GM21619 (cell line): ENCODE results near the gene PAIP1.
"Not testable (repeated sequence)": the region's sequence is repeated elsewhere in the genome, so short reads cannot be mapped to it uniquely, and the experiment has no call there.

Experiments used
- ATAC-seq: cut with Tn5 transposase; IDR thresholded peaks from one replicate; pipeline ENCODE4 v1.9.1; 2021; ENCODE audit not compliant: unreplicated experiment

PAIP1 gene, protein sequence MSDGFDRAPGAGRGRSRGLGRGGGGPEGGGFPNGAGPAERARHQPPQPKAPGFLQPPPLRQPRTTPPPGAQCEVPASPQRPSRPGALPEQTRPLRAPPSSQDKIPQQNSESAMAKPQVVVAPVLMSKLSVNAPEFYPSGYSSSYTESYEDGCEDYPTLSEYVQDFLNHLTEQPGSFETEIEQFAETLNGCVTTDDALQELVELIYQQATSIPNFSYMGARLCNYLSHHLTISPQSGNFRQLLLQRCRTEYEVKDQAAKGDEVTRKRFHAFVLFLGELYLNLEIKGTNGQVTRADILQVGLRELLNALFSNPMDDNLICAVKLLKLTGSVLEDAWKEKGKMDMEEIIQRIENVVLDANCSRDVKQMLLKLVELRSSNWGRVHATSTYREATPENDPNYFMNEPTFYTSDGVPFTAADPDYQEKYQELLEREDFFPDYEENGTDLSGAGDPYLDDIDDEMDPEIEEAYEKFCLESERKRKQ

DNA sequence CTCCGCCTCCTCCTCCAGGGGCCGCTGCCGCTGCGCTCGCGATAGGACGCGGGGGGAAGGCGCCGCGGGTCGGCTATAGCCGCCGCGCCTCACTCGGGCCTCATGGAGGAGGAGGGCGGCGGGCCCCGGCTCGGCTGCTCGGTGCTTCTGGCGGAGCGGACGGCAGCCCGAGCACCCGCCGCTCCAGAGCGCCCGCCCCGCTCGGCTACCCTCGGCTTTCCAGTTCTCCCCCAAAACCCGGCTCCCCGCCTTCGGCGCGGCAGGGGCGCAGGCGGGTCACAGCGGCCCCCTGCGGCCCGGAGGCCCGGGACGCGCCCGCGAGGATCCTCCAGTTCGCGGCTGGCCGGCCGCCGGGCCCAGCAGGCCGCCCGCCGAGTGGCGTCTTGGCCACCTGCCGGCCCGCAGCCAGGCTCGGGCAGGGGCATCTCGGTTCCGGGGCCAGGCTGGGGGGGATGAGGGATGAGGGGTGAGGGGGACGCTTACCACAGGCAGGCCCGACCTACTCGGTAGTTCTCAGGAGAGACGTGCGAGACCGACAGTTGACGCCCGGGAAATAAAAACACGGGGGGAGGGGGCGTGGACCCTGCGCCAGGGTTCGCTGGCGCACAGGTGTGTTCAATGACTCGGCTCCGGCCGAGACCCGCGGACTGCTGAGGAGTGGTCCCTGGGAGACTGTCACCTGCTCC lies at the start of gene PAIP1:
Gene PAIP1 (minus strand): TSS at position 221 of the 686 bp plus-strand sequence. CDS start 231 bp downstream, outside the sequence.
- peak; percentile 73 for ATAC-seq

DNA sequence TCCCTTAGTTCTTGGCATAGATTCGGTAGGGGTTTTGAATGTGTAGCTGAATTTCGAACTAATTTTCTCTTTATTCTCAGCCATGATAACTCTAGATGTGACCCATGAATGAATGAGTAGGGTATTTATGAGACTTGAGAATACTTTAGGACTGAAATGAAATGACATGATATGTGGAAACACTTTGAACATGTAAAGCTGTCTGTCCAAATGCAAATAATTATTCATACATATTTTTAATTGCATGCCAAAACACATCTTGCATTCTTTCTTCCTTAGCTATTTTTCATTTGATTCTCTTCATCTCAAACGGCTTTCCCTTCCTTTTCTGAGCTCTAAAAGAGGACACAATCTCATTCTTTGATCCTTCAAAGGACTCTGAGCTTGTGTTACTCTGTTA lies 49.5 kb upstream of the PAIP1 start:
- ATAC-seq: no peak

DNA sequence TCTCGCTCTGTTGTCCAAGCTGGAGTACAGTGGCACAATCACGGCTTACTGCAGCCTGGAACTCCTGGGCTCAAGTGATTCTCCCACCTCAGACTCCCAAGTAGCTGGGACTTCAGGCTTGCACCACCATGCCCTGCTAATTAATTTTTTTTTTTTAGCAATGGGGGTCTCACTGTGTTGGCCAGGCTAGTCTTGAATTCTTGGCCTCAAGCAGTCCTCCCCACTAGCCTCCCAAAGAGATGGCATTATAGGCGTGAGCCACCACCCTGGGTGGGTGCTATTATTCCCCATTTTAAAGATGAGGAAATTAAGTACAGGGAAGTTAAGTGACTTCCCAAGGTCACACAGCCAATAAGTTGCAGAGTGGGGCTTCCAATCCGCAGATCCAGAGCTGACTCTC lies 47.8 kb upstream of the PAIP1 start:
- no peak for ATAC-seq

DNA sequence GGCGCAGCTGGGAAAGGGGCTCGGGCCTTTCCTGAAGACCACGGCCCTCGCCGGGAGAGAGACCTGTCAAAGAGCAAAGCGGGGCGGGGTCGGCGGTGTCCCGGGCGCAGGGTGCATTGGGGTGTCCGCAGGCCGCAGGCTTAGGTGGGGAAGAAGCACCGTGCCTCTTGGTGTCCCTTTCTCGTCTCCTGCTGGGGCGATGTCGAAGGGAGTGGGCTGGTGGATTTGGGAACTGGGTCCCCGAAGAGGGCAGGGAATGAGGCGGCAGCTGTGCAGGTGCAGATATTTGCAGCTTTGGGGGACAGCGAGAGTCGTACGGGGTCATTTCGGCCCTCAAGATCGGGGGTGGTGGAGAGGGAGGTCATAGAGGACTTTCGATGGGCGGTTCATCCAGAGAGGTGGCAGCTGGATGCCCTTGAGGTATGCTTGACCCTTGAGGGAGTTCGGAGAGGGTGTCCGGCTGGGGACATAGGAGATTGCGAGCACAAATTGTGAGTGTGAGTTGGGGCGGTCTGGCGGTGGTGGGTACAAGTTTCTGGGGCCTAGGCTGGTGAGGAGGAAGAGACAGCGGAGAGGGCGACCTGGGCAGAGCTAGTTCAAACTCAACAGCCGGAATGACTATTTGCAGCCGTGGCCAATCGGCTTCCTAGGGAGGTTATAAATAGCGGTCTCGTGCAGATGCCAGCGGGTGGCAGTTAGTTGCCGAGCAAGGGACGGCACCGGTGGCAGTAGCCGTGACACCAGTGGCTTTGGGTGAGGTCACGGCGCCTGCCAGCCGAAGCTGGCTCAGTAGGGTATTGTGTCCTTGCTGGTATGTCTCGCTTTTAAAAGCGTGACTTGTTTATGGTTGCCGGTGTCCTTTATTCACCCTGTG lies 46.7 kb upstream of the PAIP1 start:
- peak; percentile 51 for ATAC-seq

DNA sequence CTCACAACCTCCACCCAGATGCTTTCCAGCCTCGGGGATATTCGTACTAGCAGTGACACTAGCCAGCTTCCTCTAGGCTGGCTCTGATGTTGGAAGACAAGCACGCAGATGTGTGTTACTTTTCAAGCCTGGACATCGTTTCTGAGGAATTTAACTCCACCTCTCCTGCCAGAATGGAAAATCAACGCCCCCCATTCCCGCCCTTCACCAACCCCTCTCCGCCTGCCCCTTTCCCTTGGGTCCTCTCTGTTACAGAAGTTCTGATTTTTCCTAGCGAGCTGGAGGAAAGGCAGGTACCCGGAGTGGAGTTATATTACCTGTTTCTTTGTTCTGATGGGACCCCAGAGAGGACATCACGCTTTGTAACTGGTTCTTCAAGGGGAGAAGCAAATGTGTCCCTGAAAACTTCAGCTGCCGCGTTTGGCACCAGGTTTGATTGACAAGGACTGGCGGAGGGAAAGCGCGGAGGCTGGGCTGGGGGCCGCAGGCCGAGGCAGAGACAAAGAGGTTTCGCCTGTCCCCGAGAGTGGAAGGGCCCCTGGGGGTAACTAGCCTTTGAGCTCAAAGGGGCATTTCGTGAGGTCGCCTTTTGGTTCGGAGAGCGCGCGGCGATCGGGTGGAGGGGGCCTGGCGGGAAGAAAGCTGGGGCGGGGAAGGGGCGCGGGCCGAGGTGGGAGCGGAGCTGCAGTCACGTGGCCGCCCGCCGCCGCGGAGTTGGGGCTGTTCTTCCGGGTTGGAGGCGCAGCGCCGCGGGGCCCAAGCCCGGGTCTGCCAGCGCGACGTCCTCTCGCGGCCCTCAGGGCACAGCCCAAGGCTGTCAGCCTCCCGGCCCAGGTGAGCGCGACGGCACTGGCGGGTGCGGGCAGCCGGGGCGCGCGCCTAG lies 45.8 kb upstream of the PAIP1 start, which contains the start of gene NNT:
Gene NNT (plus strand): TSS at position 720 of the 883 bp plus-strand sequence. CDS start 6,016 bp downstream, outside the sequence.
- peak; percentile 72 for ATAC-seq

DNA sequence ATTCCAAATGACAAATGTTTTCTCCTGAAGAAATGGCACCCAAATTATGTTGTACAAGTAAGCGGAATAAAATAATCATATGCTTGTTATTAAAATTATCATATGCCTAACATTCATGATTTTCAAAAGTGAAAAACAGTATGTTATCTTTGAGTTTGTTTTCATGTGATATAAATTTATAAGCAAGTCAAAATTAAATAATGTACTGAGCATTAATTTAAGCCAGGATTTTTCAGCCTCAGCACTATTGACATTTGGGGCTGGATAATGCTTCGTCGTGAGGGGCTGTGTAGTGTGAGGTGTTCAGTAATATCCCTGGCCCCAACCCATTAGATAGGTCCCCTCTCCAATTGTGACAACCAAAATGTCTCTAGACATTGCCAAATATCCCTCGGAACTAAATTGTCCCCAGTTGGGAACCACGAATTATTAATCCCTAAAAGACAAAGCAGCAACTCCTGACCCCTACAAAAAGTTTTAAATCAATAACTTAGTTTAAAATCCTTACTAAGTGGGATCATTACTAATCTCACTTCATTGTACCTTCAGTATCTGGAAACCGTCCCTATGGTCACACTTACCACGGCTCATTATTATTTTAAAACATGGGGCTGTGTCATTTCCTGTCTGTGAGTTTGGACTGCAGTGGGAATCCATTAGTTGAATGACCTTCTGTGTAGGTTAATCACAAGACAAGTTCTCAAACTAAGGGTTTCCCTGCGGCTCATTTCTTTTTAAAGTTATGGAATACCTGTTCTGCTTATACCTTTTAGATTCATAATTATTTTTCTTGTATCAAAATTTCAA lies 44.8 kb upstream of the PAIP1 start:
- peak; percentile 34 for ATAC-seq

DNA sequence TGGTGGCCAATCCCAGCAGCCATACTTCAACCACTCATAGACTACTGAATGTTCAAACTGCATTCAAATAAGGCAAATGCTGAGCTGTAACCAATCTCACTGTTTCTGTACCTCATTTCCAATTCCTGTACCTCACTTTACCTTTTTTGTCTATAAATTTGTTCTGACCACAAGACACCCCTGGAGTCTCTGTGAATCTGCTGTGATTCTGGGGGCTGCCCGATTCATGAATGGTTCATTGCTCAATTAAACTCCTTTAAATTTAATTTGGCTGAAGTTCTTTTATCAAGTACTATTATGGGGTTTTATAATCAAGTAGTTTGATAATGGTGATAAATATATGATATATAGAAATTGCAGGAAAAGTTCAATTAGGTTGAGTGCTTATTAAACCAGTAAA lies 42.0 kb upstream of the PAIP1 start:
- not testable (repeated sequence) for ATAC-seq

DNA sequence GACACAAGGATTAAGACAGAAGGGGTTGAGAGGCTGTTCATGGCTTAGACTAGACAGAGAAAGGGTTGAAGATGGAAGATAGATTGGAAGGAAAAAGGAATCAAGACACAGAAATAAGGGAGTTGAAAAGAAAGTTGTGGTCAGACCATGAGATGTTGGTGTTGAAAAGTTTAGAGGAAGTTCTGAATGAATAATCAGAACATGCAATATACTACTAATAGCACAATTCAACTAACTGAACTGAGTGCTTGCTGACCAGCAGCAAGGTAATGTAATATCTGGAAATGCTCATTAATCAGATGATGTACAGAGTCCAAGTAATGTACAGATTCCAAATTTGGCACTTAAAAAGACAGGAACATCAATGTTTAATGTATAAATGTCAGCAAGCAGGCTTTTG lies 35.5 kb upstream of the PAIP1 start:
- no peak for ATAC-seq

DNA sequence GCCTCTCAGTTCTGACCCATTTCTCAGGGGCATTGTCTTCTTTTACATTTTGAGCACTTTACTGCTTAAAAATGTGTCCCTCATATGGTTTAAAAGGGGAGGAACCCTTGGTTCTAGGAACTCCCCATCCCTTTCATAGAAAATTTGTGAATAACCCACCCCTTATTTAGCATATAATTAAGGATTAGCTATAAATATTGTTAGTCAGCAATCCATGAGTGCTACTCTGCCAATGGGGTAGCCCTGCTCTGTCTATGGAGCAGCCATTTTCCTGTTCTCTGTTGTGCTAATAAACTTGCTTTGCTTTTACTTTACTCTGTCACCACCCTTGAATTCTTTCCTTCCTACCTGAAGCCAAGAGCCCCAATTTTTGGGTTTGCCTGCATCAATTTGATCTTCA lies 33.8 kb upstream of the PAIP1 start:
- no peak for ATAC-seq

DNA sequence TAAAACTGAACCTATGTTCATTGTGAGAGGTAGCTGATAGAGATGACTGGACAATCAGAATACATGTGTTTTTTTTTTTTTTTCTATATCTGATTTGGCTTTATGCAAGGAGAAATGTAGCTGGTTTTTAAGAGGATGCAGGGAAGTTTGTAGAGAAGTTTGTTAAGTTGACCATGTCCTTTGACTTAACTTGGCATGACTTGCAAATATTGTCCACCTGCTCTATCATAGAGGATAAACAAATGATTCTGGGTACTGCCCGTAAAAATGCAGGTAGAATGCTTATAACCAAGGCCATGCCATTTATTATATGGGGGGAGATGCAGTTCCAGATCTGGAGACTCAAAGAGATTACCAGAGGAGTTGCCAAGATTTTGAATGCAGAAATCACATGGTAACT lies 32.4 kb upstream of the PAIP1 start:
- no peak for ATAC-seq

DNA sequence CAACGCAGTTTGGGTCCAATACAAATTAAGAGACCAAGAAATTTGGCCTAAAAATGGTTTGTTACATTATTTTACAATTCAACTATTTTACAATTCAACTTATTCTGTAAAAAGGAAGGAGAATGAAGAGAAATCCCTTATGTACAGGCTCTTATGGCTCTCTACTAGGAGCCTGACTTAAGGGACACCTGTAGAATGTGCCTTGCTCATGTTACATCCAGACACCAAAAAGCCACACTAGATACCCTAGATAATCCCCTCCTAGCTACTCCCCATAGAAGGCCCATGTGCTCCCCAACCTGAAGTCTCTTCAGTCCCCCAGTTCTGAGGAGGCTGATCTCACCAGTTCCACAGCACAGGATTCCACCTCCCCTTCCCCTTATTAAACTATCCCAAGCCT lies 32.0 kb upstream of the PAIP1 start:
- ATAC-seq: no peak

DNA sequence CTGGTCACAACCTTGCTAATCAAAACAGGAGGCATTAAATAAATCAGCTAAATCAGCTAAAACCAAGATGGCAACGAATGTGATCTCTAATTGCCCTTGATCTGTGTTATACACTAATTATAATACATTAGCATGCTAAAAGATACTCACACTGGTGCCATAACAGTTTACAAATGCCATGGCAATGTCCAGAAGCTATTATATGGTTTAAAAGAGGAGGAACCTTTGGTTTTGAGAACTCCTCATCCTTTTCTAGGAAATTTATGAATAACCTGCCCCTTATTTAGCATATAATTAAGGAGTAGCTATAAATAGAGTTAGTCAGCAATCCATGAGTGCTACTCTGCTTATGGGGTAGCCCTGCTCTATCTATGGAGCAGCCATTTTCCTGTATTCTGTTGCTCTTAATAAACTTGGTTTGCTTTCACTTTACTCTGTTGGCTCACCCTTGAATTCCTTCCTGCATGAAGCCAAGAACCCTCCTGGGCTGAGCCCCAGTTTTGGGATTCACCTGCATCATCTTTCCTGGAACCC lies 27.4 kb upstream of the PAIP1 start:
- ATAC-seq: no peak

DNA sequence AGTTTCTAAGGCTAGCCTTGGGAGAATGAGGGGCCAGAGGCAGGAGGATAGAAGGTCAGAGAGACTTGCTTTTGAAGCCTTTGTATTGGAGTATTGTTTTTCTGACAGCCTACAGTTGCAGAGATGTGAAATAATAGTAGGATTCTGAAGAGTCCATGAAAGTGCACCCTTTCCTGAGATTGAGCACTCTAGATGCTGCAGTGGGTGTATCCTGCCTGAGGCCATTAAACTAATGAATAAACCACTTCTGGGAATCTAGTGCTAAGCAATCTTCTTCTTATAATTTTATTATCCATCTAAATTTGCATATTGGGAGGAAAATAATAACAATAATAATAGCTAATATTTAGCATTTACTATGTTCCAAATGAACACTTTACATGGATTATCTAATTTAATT lies 26.8 kb upstream of the PAIP1 start:
- no peak for ATAC-seq

DNA sequence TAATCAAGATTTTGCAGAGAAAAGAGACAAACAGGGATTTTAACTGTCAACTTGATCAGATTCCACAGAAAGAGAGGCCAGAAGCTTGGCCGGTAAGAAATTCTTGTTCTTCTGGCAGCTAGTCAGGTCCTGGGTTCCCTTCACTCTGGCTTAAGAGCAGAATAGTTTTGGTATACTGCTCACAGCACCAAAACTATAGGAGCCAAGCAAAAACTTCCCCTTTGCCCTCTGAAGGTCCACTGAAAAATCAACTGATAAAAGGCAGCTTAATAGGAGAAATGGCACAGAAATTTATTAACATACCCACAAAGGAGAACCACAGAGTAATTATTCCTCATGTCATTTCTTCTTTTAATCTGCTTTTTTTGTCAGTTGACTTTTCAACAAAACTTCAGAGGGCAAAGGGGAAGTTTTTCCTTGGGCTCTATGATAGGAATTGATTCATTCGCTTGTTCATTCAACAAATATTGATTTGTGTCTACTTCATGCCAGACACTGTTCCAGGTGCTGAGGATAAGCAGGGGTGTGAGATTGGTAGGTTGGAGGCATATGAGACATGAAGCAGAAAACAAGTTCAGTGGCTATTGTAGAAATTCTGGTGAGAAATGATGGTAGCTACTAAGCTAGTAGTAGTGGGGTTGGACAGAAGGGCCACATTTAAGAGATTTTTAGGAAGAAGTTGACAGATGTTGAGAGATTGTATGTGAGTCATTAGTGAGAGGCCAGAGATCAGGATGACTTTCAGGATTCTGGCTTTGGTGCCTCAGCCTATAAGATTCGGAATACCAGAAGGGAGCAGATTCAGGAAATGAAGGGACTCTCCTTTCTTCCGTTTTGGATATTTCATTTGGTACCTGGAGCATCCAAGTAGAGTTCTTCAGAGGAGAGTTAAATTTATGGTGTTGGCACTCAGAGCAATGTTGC lies 25.5 kb upstream of the PAIP1 start:
- no peak for ATAC-seq

DNA sequence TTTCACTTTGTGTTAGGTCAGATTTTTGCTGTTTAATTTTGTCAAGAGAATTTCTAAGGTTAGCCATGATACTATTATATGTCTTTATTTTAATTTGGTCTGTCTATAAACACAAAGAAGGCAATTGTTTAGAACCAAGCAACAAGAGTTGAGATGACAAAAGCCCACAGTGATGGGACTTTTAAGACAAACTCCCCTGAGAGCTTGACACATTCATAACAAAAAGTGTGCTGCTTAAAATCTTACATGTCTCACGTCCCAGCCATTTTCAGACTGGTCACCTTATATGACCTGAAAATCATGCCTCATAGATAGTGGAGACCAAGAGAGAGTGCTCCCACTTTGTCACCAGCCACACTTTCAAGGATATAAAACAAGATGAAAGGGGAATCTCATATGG lies 24.5 kb upstream of the PAIP1 start:
- ATAC-seq: no peak

DNA sequence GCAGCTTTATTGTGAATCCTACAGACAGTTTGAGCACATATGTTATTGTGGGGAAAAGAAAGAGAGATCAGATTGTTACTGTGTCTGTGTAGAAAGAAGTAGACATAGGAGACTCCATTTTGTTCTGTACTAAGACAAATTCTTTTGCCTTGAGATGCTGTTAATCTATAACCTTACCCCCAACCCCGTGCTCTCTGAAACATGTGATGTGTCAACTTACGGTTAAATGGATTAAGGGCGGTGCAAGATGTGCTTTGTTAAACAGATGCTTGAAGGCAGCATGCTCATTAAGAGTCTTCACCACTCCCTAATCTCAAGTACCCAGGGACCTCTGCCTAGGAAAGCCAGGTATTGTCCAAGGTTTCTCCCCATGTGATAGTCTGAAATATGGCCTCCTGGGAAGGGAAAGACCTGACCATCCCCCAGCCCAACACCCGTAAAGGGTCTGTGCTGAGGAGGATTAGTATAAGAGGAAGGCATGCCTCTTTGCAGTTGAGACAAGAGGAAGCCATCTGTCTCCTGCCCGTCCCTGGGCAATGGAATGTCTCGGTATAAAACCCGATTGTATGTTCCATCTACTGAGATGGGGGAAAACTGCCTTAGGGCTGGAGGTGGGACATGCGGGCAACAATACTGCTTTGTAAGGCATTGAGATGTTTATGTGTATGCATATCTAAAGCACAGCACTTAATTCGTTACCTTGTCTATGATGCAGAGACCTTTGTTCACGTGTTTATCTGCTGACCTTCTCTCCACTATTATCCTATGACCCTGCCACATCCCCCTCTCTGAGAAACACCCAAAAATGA lies 23.7 kb upstream of the PAIP1 start:
- not testable (repeated sequence) for ATAC-seq

DNA sequence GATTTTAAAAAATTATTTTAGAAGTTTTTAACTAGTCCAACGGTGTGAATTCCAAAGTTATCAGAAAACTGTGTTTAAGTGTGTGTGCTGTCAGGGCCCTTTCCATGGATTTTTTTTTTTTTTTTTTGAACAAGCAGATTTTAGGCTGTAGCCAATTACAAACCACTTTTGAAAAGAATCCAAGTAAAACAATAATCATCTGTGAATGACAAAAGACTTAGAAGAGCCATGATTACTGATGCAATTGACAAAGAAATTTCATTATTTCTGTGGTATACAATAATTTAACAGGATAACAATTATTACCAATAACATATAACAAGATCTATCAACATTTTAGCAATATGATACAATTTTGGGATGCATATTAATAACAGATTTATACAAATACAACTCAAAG lies 16.2 kb upstream of the PAIP1 start:
- ATAC-seq: no peak
